GM12892 (cell line): ENCODE results near the gene MRPL51.

Experiments used
- POLR2A ChIP-seq: IDR thresholded peaks from 2 replicates; pipeline ENCODE4 v1.6.1; 2011; ENCODE audit warnings: low read depth, low read length, control low read depth
- TAF1 ChIP-seq: IDR thresholded peaks from 2 replicates; pipeline ENCODE4 v1.6.1; 2011; ENCODE audit warnings: low read depth, mild to moderate bottlenecking, control low read depth, low read length, borderline replicate concordance

GRCh38 chr12:6520186-6520585 lies 27.1 kb upstream of the MRPL51 start:
- TF ChIP-seq TAF1: no peak
- TF ChIP-seq POLR2A: no peak
